Cardiac septum (tissue), 1 donor: ENCODE results near the gene CNOT3. TPM values are rescaled to one million over a fixed set of nuclear protein-coding genes. Genes with fewer than 3 reads are reported as not detected.

Experiments used
- DNase-seq: peaks from one replicate; pipeline ENCODE4 v3.0.0-alpha.2; 2020; ENCODE audit warnings: low spot score
- intact Hi-C: fragments of 100-400 bp; cut with DNase I; formaldehyde crosslinking; loops from one replicate; pipeline ENCODE4 v1.14.0; 2022
- total RNA-seq: library from RNA; stranded (reverse); fragmentation: NEBNext Ultra II Directional; extraction: Animal tissue kit (Norgen Biotek cat#: 25700); gene quantifications from one replicate; pipeline ENCODE4 v1.2.1, GENCODE V29; 2021
- donor health status: DM: no; HTN: no; CAD: no.

The CNOT3 gene
- total RNA-seq, 1 donor from 2014 or later = 22.3 TPM

- intact Hi-C loops = loop anchor here (1.0 kb wide), 2 partner anchors 13 to 22 kb away; partner anchors contain the start of genes CNOT3 and NDUFA3
- peak; percentile 97 for DNase-seq
Observed at GRCh38 chr19:54115109-54116063, 22.2 kb upstream of the CNOT3 start, which contains the start of the genes PRPF31 and TFPT. PRPF31 (plus strand) TSS chr19:54115754; CDS start chr19:54118279, 2,525 bp downstream. TFPT (minus strand) TSS chr19:54115657; CDS start chr19:54115269, 388 bp downstream.

GRCh38 chr19:54121259-54121658 lies 16.3 kb upstream of the CNOT3 start:
- intact Hi-C loops = no loop called here
- DNase-seq = no peak

- no peak for DNase-seq
- intact Hi-C loops = no loop called here
Observed at GRCh38 chr19:54123682-54124081, 13.9 kb upstream of the CNOT3 start.

GRCh38 chr19:54124393-54124792 lies 13.2 kb upstream of the CNOT3 start:
- DNase-seq = no peak
- intact Hi-C loops = no loop called here

GRCh38 chr19:54125713-54126112 lies 11.8 kb upstream of the CNOT3 start:
- DNase-seq = no peak
- intact Hi-C loops = no loop called here

GRCh38 chr19:54127688-54128440 lies 9.7 kb upstream of the CNOT3 start:
- intact Hi-C loops = no loop called here

GRCh38 chr19:54128441-54128725 lies 9.2 kb upstream of the CNOT3 start:
- no peak for DNase-seq
- intact Hi-C loops = no loop called here

More at GRCh38 chr19:54127688-54128440, 9.7 kb upstream of the CNOT3 start:
- no peak for DNase-seq

GRCh38 chr19:54128796-54129616 lies 8.6 kb upstream of the CNOT3 start:
- DNase-seq = no peak
- intact Hi-C loops = no loop called here

GRCh38 chr19:54129617-54129996 lies 8.0 kb upstream of the CNOT3 start:
- no peak for DNase-seq
- intact Hi-C loops = no loop called here

- no peak for DNase-seq
- intact Hi-C loops = no loop called here
Observed at GRCh38 chr19:54133312-54133956, 4.1 kb upstream of the CNOT3 start.

GRCh38 chr19:54133957-54134590 lies 3.5 kb upstream of the CNOT3 start:
- intact Hi-C loops = no loop called here
- no peak for DNase-seq

- intact Hi-C loops = no loop called here
- DNase-seq = no peak
Observed at GRCh38 chr19:54136086-54136863, 1.3 kb upstream of the CNOT3 start.

GRCh38 chr19:54136864-54137698 lies 481 bp upstream of the CNOT3 start:
- intact Hi-C loops = loop anchor here (1.0 kb wide), 1 partner anchor 22 kb away; the partner anchor contains the start of genes PRPF31 and TFPT

GRCh38 chr19:54138489-54139256 lies 1.1 kb downstream of the CNOT3 start:
- DNase-seq = no peak
- intact Hi-C loops = no loop called here

More at GRCh38 chr19:54136864-54137698, 481 bp upstream of the CNOT3 start:
- DNase-seq = peak; percentile 100

- intact Hi-C loops = no loop called here
- no peak for DNase-seq
Observed at GRCh38 chr19:54141356-54141755, 3.8 kb downstream of the CNOT3 start.

- intact Hi-C loops = no loop called here
- no peak for DNase-seq
Observed at GRCh38 chr19:54142166-54142780, 4.7 kb downstream of the CNOT3 start.
